AG04450 (cell line): ENCODE data around the gene HLA-DQB1. TPM values are rescaled to one million over a fixed set of nuclear protein-coding genes. Genes with fewer than 3 reads are reported as not detected.
"Not testable (repeated sequence)": the region's sequence is repeated elsewhere in the genome, so short reads cannot be mapped to it uniquely, and the experiment has no call there.

Source experiments
- CTCF ChIA-PET: fragments of 300-600, 350-600 bp; formaldehyde crosslinking; extraction: SDS; loops from one replicate; lab custom pipeline; 2022; ENCODE audit warnings: antibody characterized with exemption, inconsistent platforms; lab: Charles Lee
- POLR2A ChIA-PET: fragments of 350-600 bp; formaldehyde crosslinking; extraction: SDS; loops from one replicate; lab custom pipeline; 2021; ENCODE audit warnings: antibody characterized with exemption, inconsistent platforms; lab: Yijun Ruan, JAX
- DNase-seq: peaks from one replicate; pipeline ENCODE4 v3.0.0-alpha.2; 2011; ENCODE audit warnings: low read depth, low spot score
- H3K27ac ChIP-seq: one replicate; pipeline ENCODE4 v1.5.1; 2012; ENCODE audit warnings: low read depth, low read length, control low read depth
- H3K27me3 ChIP-seq: one replicate; pipeline ENCODE4 v1.6.0; 2012; ENCODE audit warnings: low read length; ENCODE audit not compliant: control insufficient read depth, insufficient read depth
- H3K4me3 ChIP-seq: 2 replicates; pipeline ENCODE4 v1.5.1; 2011; ENCODE audit warnings: mild to moderate bottlenecking, low read depth, low read length, control low read depth
- H3K9me3 ChIP-seq: 2 replicates; pipeline ENCODE4 v1.5.1; 2012; ENCODE audit warnings: low read length; ENCODE audit not compliant: control insufficient read depth, insufficient read depth
- CTCF ChIP-seq: IDR thresholded peaks from 2 replicates; pipeline ENCODE4 v1.5.1; 2011; ENCODE audit warnings: low read depth, low read length, control low read depth, inconsistent platforms
- polyA plus RNA-seq: library from polyadenylated mRNA; depleted of rRNA; stranded (reverse); fragments of >200 nt; gene quantifications from 2 replicates; pipeline ENCODE4 v1.2.3, GENCODE V29; 2011

Gene HLA-DQB1
- polyA plus RNA-seq, 1 experiment: not detected

GRCh38 chr6:32637219-32637880 lies 29.1 kb downstream of the HLA-DQB1 start, which contains the start of gene HLA-DQA1:
TSS of gene HLA-DQA1 (plus strand) at chr6:32637406. CDS start at chr6:32637459, 53 bp downstream.
- POLR2A ChIA-PET: no interaction called here
- Histone ChIP-seq H3K4me3 (no peak within 1 kb of the TSS), H3K27ac (no peak within 1 kb of the TSS), H3K9me3 (no peaks in the 10 kb centered on the region), H3K27me3 (no peaks in the 10 kb centered on the region)
- TF ChIP-seq CTCF: no peak
- CTCF ChIA-PET: no interaction called here
- no peak for DNase-seq

- H3K9me3 ChIP-seq: no peaks in the 10 kb centered on the region
- ChIA-PET CTCF (no interaction called here), POLR2A (no interaction called here)
- no peaks in the 10 kb centered on the region for H3K27me3 ChIP-seq
- H3K4me3 ChIP-seq: no peak overlapping the region
- TF ChIP-seq CTCF: no peak
- no peak for DNase-seq
- H3K27ac ChIP-seq: no peak overlapping the region
These were observed 30.8 kb downstream of the HLA-DQB1 start for GRCh38 chr6:32635526-32636123.

GRCh38 chr6:32629793-32630192 lies 36.7 kb downstream of the HLA-DQB1 start:
- H3K4me3 ChIP-seq, H3K9me3 ChIP-seq, DNase-seq, CTCF ChIA-PET, POLR2A ChIA-PET, H3K27me3 ChIP-seq, H3K27ac ChIP-seq: not testable (repeated sequence)

GRCh38 chr6:32627831-32628230 lies 38.6 kb downstream of the HLA-DQB1 start:
- no peaks in the 10 kb centered on the region for H3K27me3 ChIP-seq
- no peak for DNase-seq
- H3K4me3 ChIP-seq: no peak overlapping the region
- ChIA-PET POLR2A (no interaction called here), CTCF (interaction anchor here (0.6 kb wide), 1 partner anchor 499 kb away, joined by 3 read pairs; no protein-coding TSS in a partner anchor)
- H3K27ac ChIP-seq: no peak overlapping the region
- TF ChIP-seq CTCF: no peak
- no peaks in the 10 kb centered on the region for H3K9me3 ChIP-seq

GRCh38 chr6:32627249-32627648 lies 39.2 kb downstream of the HLA-DQB1 start:
- no peaks in the 10 kb centered on the region for H3K9me3 ChIP-seq
- TF ChIP-seq CTCF: no peak
- no peak for DNase-seq
- no peak overlapping the region for H3K4me3 ChIP-seq
- no peaks in the 10 kb centered on the region for H3K27me3 ChIP-seq
- POLR2A ChIA-PET: no interaction called here
- CTCF ChIA-PET: no interaction called here
- H3K27ac ChIP-seq: no peak overlapping the region
